CD4-positive, alpha-beta T cell (primary cell): Measurements from ENCODE around the gene STMND1. TPM values are rescaled to one million over a fixed set of nuclear protein-coding genes. Genes with fewer than 3 reads are reported as not detected.

Source experiments
- ATAC-seq: fragments of 200-7000 bp; cut with Tn5 transposase; one replicate; pipeline ENCODE4 v1.10.0; 2022; ENCODE audit warnings: mild to moderate bottlenecking; ENCODE audit not compliant: poor library complexity
- CTCF ChIA-PET: fragments of 350-600 bp; sonication (Branson Sonifier 250); formaldehyde crosslinking; loops from one replicate; lab custom pipeline; 2021; ENCODE audit warnings: antibody characterized with exemption, inconsistent platforms; lab: Charles Lee
- POLR2A ChIA-PET: fragments of 350-600 bp; sonication (Branson Sonifier 250); formaldehyde crosslinking; loops from one replicate; lab custom pipeline; 2021; ENCODE audit warnings: antibody characterized with exemption, inconsistent platforms; lab: Charles Lee
- DNase-seq, 14 experiments: peaks; one replicate each; pipeline ENCODE4 v3.0.0-alpha.2; 2013 to 2020; ENCODE audit warnings: mixed read lengths in 2 of 14
- H3K27ac ChIP-seq, 2 donors: one replicate each; pipeline versions ENCODE4 v1.5.1 to v1.7.0; 2013; ENCODE audit warnings: low read length in 2 of 2, low read depth in 1 of 2, mild to moderate bottlenecking in 1 of 2
- H3K27me3 ChIP-seq, 2 experiments: 1 replicate in 1 of 2; 2 replicates in 1 of 2; pipeline versions ENCODE4 v1.6.1 to v1.7.0; 2013; ENCODE audit warnings: low read length in 2 of 2, control low read depth in 1 of 2, mild to moderate bottlenecking in 1 of 2, moderate library complexity in 1 of 2; ENCODE audit not compliant: insufficient read depth in 2 of 2, control insufficient read depth in 1 of 2
- H3K36me3 ChIP-seq: one replicate; pipeline ENCODE4 v1.6.1; 2013; ENCODE audit warnings: low read length, control low read depth; ENCODE audit not compliant: insufficient read depth
- H3K4me1 ChIP-seq: one replicate; pipeline ENCODE4 v1.6.1; 2013; ENCODE audit warnings: low read length, control low read depth; ENCODE audit not compliant: insufficient read depth
- H3K4me3 ChIP-seq: one replicate; pipeline ENCODE4 v1.5.1; 2013; ENCODE audit warnings: mild to moderate bottlenecking, low read length, moderate library complexity
- H3K9me3 ChIP-seq, 2 experiments: 1 replicate in 1 of 2; 2 replicates in 1 of 2; pipeline versions ENCODE4 v1.6.1 to v1.7.0; 2013; ENCODE audit warnings: low read length in 2 of 2, mild to moderate bottlenecking in 2 of 2, control low read depth in 1 of 2, moderate library complexity in 1 of 2; ENCODE audit not compliant: control insufficient read depth in 1 of 2, insufficient read depth in 1 of 2
- H3K27ac Mint-ChIP-seq: one replicate; pipeline ENCODE4 v1.8.0; 2020; ENCODE audit warnings: mixed read lengths
- H3K27me3 Mint-ChIP-seq: one replicate; pipeline ENCODE4 v1.8.0; 2021; ENCODE audit warnings: mixed read lengths
- H3K36me3 Mint-ChIP-seq: one replicate; pipeline ENCODE4 v1.8.0; 2021; ENCODE audit warnings: low read depth, mixed read lengths
- H3K4me1 Mint-ChIP-seq: one replicate; pipeline ENCODE4 v1.8.0; 2021; ENCODE audit warnings: low read depth, mixed read lengths
- H3K4me3 Mint-ChIP-seq: one replicate; pipeline ENCODE4 v1.8.0; 2020; ENCODE audit warnings: mild to moderate bottlenecking, mixed read lengths
- H3K9me3 Mint-ChIP-seq: one replicate; pipeline ENCODE4 v1.8.0; 2020; ENCODE audit warnings: mixed read lengths
- CTCF ChIP-seq: fragments of 200-600 bp; IDR thresholded peaks from one replicate; pipeline ENCODE4 v1.8.0; 2022; ENCODE audit warnings: antibody characterized with exemption, mild to moderate bottlenecking
- intact Hi-C, 2 experiments: fragments of 100-400 bp; cut with DNase I in 1 of 2; cut with micrococcal nuclease in 1 of 2; formaldehyde crosslinking; loops; one replicate each; pipeline versions ENCODE4 v1.15.1 to v1.9.0; 2023 to 2025; cut with DNase I, micrococcal nuclease
- total RNA-seq, 174 experiments: library from RNA in 2 of 174; stranded (reverse) in 2 of 174; gene quantifications; one replicate each; pipeline ENCODE4 v1.2.3 and lab custom pipeline; 2021 to 2026

STMND1 gene
- total RNA-seq, 2 experiments from 2014 or later = not detected

DNA sequence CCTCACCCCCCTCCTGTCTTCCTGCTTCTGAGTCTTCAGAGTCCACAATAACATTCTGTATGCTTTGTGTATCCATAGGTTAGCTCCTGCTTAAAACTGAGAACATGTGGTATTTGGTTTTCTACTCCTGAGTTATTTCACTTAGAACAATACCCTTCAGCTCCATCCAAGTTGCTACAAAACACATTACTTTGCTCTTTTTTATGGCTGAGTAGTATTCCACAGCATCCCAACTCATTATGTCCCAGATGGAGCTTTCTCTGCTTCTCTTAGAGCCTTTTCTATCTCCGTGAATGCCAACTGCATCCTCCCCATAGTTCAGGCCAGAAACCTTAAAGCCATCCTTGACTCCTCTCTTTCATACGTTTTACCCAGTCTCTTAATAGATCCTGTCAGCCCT is 55.8 kb downstream of the STMND1 start:
- Mint-ChIP-seq H3K36me3 (no peaks in the 10 kb centered on the region), H3K27me3 (peaks cover 13% of the 10 kb centered on the region), H3K27ac (no peak overlapping the region), H3K9me3 (no peaks in the 10 kb centered on the region), H3K4me3 (no peak overlapping the region), H3K4me1 (no peaks in the 10 kb centered on the region)
- Histone ChIP-seq H3K4me1 (no peaks in the 10 kb centered on the region), H3K27ac (no peak overlapping the region), H3K9me3 (no peaks in the 10 kb centered on the region), H3K27me3 (peaks cover 4% of the 10 kb centered on the region in 2 experiments), H3K36me3 (no peaks in the 10 kb centered on the region), H3K4me3 (no peak overlapping the region)
- CTCF ChIA-PET = no interaction called here
- ATAC-seq (no peak), DNase-seq (no peak)
- intact Hi-C loops = loop anchor here in 1 of 2 experiments (2.0 to 10.0 kb wide), 3 partner anchors 425 to 1345 kb away; no protein-coding TSS in a partner anchor
- POLR2A ChIA-PET = no interaction called here
- no peak for TF ChIP-seq CTCF

DNA sequence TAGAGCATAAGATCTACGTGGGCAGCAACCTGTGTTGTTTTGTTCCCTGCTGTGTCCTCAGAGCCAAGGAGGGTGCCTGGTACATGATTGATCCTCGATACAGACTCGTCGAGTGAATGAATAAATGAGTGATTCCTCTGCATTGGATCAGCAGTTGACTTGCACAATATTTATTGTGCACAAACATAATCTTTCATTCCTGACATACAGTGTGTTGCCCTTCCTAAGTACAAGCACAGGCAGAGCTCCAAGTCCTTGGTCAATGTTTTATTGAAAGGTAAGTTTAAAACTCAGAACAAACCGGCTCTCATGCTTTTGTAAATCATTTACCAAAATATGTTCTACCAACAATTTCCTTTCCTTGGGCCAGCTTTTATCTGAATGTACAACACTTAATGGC is 57.4 kb downstream of the STMND1 start:
- Mint-ChIP-seq H3K9me3 (no peaks in the 10 kb centered on the region), H3K36me3 (no peaks in the 10 kb centered on the region)
- intact Hi-C loops = loop anchor here in 1 of 2 experiments (5.0 to 10.0 kb wide), 2 partner anchors 1166 to 1343 kb away; no protein-coding TSS in a partner anchor

GRCh38 chr6:17161076-17161475 is 59.2 kb downstream of the STMND1 start:
- Histone ChIP-seq H3K9me3 (no peaks in the 10 kb centered on the region), H3K4me3 (no peak overlapping the region), H3K27me3 (peaks cover 4% of the 10 kb centered on the region in 2 experiments), H3K36me3 (no peaks in the 10 kb centered on the region), H3K4me1 (no peaks in the 10 kb centered on the region), H3K27ac (no peak overlapping the region)
- ATAC-seq (no peak), DNase-seq (no peak)
- no peaks in the 10 kb centered on the region for H3K36me3 Mint-ChIP-seq
- CTCF ChIA-PET = no interaction called here
- intact Hi-C loops = no loop called here
- POLR2A ChIA-PET = no interaction called here
- H3K27me3 Mint-ChIP-seq = peaks cover 24% of the 10 kb centered on the region
- no peaks in the 10 kb centered on the region for H3K9me3 Mint-ChIP-seq
- no peaks in the 10 kb centered on the region for H3K4me1 Mint-ChIP-seq
- no peak overlapping the region for H3K27ac Mint-ChIP-seq
- H3K4me3 Mint-ChIP-seq = no peak overlapping the region
- no peak for TF ChIP-seq CTCF

More for the DNA sequence above, 57.4 kb downstream of the STMND1 start:
- H3K4me3 ChIP-seq = no peak overlapping the region
- no peaks in the 10 kb centered on the region for H3K4me1 ChIP-seq
- no peak overlapping the region for H3K27ac ChIP-seq
- Mint-ChIP-seq H3K27me3 (peaks cover 19% of the 10 kb centered on the region), H3K27ac (no peak overlapping the region), H3K4me3 (no peak overlapping the region), H3K4me1 (no peaks in the 10 kb centered on the region)
- H3K36me3 ChIP-seq = no peaks in the 10 kb centered on the region
- no peaks in the 10 kb centered on the region for H3K9me3 ChIP-seq
- ChIA-PET POLR2A (no interaction called here), CTCF (no interaction called here)
- no peak for ATAC-seq
- no peak for TF ChIP-seq CTCF
- DNase-seq = no peak
- peaks cover 4% of the 10 kb centered on the region in 2 experiments for H3K27me3 ChIP-seq
